Panc1 (cell line): ENCODE data around the gene CASP5. TPM values are rescaled to one million over a fixed set of nuclear protein-coding genes. Genes with fewer than 3 reads are reported as not detected.
"Not testable (repeated sequence)": the region's sequence is repeated elsewhere in the genome, so short reads cannot be mapped to it uniquely, and the experiment has no call there.

ENCODE experiments used
- ATAC-seq: fragments of 200-7000 bp; cut with Tn5 transposase; 2 replicates; pipeline ENCODE4 v1.9.1; 2020; ENCODE audit warnings: mild to moderate bottlenecking, moderate library complexity
- BruUV-seq: library from RNA; stranded (reverse); fragments of 400-500 nt; replicated peaks from 2 replicates; lab custom pipeline; 2021; lab: Mats Ljungman, UMichigan
- CTCF ChIA-PET: fragments of 300-600 bp; sonication (Branson Sonifier 250); formaldehyde crosslinking; loops from one replicate; lab custom pipeline; 2022; ENCODE audit warnings: antibody characterized with exemption; lab: Charles Lee
- POLR2A ChIA-PET: fragments of 300-600 bp; sonication (Branson Sonifier 250); formaldehyde crosslinking; loops from one replicate; lab custom pipeline; 2022; ENCODE audit warnings: antibody characterized with exemption; lab: Charles Lee
- DNase-seq: peaks from one replicate; pipeline ENCODE4 v3.0.0-alpha.2; 2010; ENCODE audit warnings: low read depth, low spot score
- H3K27ac ChIP-seq: 2 replicates; pipeline ENCODE4 v1.5.1; 2011; ENCODE audit warnings: mild to moderate bottlenecking, low read length, inconsistent platforms
- H3K27me3 ChIP-seq: fragments of 200-500 bp; sonication (Bioruptor generic); 2 replicates; pipeline ENCODE4 v1.6.0; 2014; ENCODE audit warnings: low read length, inconsistent platforms; ENCODE audit not compliant: control insufficient read depth, insufficient read depth
- H3K36me3 ChIP-seq: fragments of 200-500 bp; sonication (Bioruptor generic); 2 replicates; pipeline ENCODE4 v1.5.1; 2014; ENCODE audit warnings: inconsistent platforms, mild to moderate bottlenecking, low read length, moderate library complexity; ENCODE audit not compliant: control insufficient read depth, insufficient read depth
- H3K4me1 ChIP-seq: 2 replicates; pipeline ENCODE4 v1.5.1; 2011; ENCODE audit warnings: inconsistent platforms, mild to moderate bottlenecking, low read length, moderate library complexity; ENCODE audit not compliant: control insufficient read depth, insufficient read depth
- H3K4me3 ChIP-seq, 2 experiments: 2 replicates each; pipeline ENCODE4 v1.5.1; 2011 to 2012; ENCODE audit warnings: low read depth in 2 of 2, low read length in 2 of 2, mild to moderate bottlenecking in 2 of 2, inconsistent platforms in 1 of 2, moderate library complexity in 1 of 2
- H3K9me3 ChIP-seq: fragments of 200-500 bp; sonication (Bioruptor generic); 2 replicates; pipeline ENCODE4 v1.5.1; 2014; ENCODE audit warnings: low read depth, mild to moderate bottlenecking, inconsistent platforms, low read length, moderate library complexity; ENCODE audit not compliant: control insufficient read depth, insufficient read depth
- CTCF ChIP-seq: fragments of 450-650 bp; IDR thresholded peaks from 2 replicates; pipeline ENCODE4 v1.5.1; 2017; ENCODE audit warnings: mild to moderate bottlenecking
- POLR2AphosphoS5 ChIP-seq: IDR thresholded peaks from 2 replicates; pipeline ENCODE4 v1.6.1; 2012; ENCODE audit warnings: mild to moderate bottlenecking, low read depth, low read length, moderate library complexity
- REST ChIP-seq, 2 experiments: IDR thresholded peaks; 2 replicates each; pipeline ENCODE4 v1.6.1; 2011 to 2012; ENCODE audit warnings: low read depth in 2 of 2, control low read depth in 1 of 2, low read length in 1 of 2, mild to moderate bottlenecking in 1 of 2, moderate library complexity in 1 of 2; ENCODE audit not compliant: insufficient read depth in 1 of 2
- SIN3A ChIP-seq: IDR thresholded peaks from 2 replicates; pipeline ENCODE4 v1.6.1; 2012; ENCODE audit warnings: low read depth, mild to moderate bottlenecking, low read length, moderate library complexity, borderline replicate concordance; ENCODE audit not compliant: insufficient read depth
- TCF7L2 ChIP-seq: IDR thresholded peaks from 2 replicates; pipeline ENCODE4 v1.6.1; 2011; ENCODE audit warnings: mild to moderate bottlenecking, low read depth, low read length, inconsistent platforms
- in situ Hi-C: cut with HindIII; loops from 2 replicates; pipeline ENCODE4 v1.10.0; 2016; ENCODE audit warnings: low sequenced_read_pairs, low pct_unique_long_range_greater_than_20kb
- intact Hi-C: fragments of 100-400 bp; cut with micrococcal nuclease; formaldehyde crosslinking; loops from one replicate; pipeline ENCODE4 v1.10.0; 2022; ENCODE audit not compliant: unreplicated experiment
- total RNA-seq: library from RNA; stranded (reverse); gene quantifications from one replicate; pipeline ENCODE4 v1.2.1, GENCODE V29; 2021; ENCODE audit not compliant: unreplicated experiment

The CASP5 gene
- total RNA-seq, 1 experiment from 2014 or later = not detected

- BruUV-seq, in situ Hi-C loops, POLR2A ChIA-PET, H3K36me3 ChIP-seq, ATAC-seq, H3K27me3 ChIP-seq, H3K4me1 ChIP-seq, intact Hi-C loops, DNase-seq, H3K9me3 ChIP-seq, CTCF ChIA-PET, H3K4me3 ChIP-seq: not testable (repeated sequence)
- peak within 1 kb of the TSS; percentile 65; the same call in 1 of the 2 replicates for H3K27ac ChIP-seq
Measured at GRCh38 chr11:105044557-105045524, 21.9 kb upstream of the CASP5 start, which contains the start of gene CARD16. Gene CARD16 (minus strand): TSS chr11:105045335. CDS start chr11:105045297, 38 bp downstream.

- H3K36me3 ChIP-seq = no peaks in the 10 kb centered on the region
- CTCF ChIA-PET = no interaction called here
- intact Hi-C loops = no loop called here
- TF ChIP-seq POLR2AphosphoS5 = no peak
- TF ChIP-seq REST (IDR thresholded peaks at IDR 0.05; ENCODE audit: insufficient read depth in 1 of 2, low read depth in 2 of 2, low read length in 1 of 2) = no peak
- TF ChIP-seq TCF7L2 = no peak
- no peak for TF ChIP-seq CTCF
- TF ChIP-seq SIN3A = no peak
- no peak overlapping the region for H3K27ac ChIP-seq
- ATAC-seq (no peak), DNase-seq (no peak)
- H3K4me1 ChIP-seq = peaks cover 7% of the 10 kb centered on the region
- in situ Hi-C loops = no loop called here
- H3K9me3 ChIP-seq = no peaks in the 10 kb centered on the region; the same call in 1 of the 2 replicates
- H3K27me3 ChIP-seq = no peaks in the 10 kb centered on the region
- POLR2A ChIA-PET = no interaction called here
- no TSS peak for BruUV-seq
- no peak overlapping the region for H3K4me3 ChIP-seq
Measured at GRCh38 chr11:105042178-105042577, 19.2 kb upstream of the CASP5 start.

- in situ Hi-C loops (no loop called here), intact Hi-C loops (no loop called here)
- H3K27me3 ChIP-seq = no peaks in the 10 kb centered on the region
- BruUV-seq = no TSS peak
- no peaks in the 10 kb centered on the region for H3K9me3 ChIP-seq
- no peaks in the 10 kb centered on the region for H3K36me3 ChIP-seq
- H3K4me3 ChIP-seq = no peak overlapping the region
- CTCF ChIA-PET = no interaction called here
- POLR2A ChIA-PET = no interaction called here
- no peak overlapping the region for H3K27ac ChIP-seq
- ATAC-seq (no peak), DNase-seq (no peak)
- TF ChIP-seq SIN3A = no peak
- TF ChIP-seq CTCF = no peak
- no peak for TF ChIP-seq TCF7L2
- TF ChIP-seq REST (IDR thresholded peaks at IDR 0.05; ENCODE audit: insufficient read depth in 1 of 2, low read depth in 2 of 2, low read length in 1 of 2) = no peak
- TF ChIP-seq POLR2AphosphoS5 = no peak
- H3K4me1 ChIP-seq = no peaks in the 10 kb centered on the region
Measured at GRCh38 chr11:105040703-105041102, 17.7 kb upstream of the CASP5 start.
